Superior temporal gyrus (tissue), 1 donor: ENCODE measurements around the gene IQCK.

Experiments
- DNase-seq: peaks from one replicate; pipeline ENCODE4 v3.0.0-alpha.2; 2016; ENCODE audit errors: extremely low spot score

IQCK gene

GRCh38 chr16:19717314-19717713 is 757 bp upstream of the IQCK start:
- DNase-seq, result no peak

GRCh38 chr16:19718624-19718965 is 524 bp downstream of the IQCK start:
- DNase-seq, result no peak

GRCh38 chr16:19722269-19722952 is 4.3 kb downstream of the IQCK start:
- no peak for DNase-seq

- no peak for DNase-seq
Observed at GRCh38 chr16:19722981-19723380, 4.9 kb downstream of the IQCK start.

GRCh38 chr16:19728636-19728965 is 10.5 kb downstream of the IQCK start:
- DNase-seq, result no peak

- no peak for DNase-seq
Observed at GRCh38 chr16:19733551-19733950, 15.5 kb downstream of the IQCK start.

- no peak for DNase-seq
Observed at GRCh38 chr16:19735074-19735867, 17.2 kb downstream of the IQCK start.

- no peak for DNase-seq
Observed at GRCh38 chr16:19737306-19738038, 19.4 kb downstream of the IQCK start.

GRCh38 chr16:19741354-19741753 is 23.3 kb downstream of the IQCK start:
- DNase-seq, result no peak

- DNase-seq, result no peak
Observed at GRCh38 chr16:19743816-19744159, 25.7 kb downstream of the IQCK start.

GRCh38 chr16:19744670-19745069 is 26.6 kb downstream of the IQCK start:
- no peak for DNase-seq

GRCh38 chr16:19745286-19746010 is 27.4 kb downstream of the IQCK start:
- DNase-seq, result no peak

GRCh38 chr16:19746561-19746960 is 28.5 kb downstream of the IQCK start:
- no peak for DNase-seq

- no peak for DNase-seq
Observed at GRCh38 chr16:19748389-19749168, 30.5 kb downstream of the IQCK start.

GRCh38 chr16:19749571-19750080 is 31.6 kb downstream of the IQCK start:
- no peak for DNase-seq

GRCh38 chr16:19751478-19752385 is 33.7 kb downstream of the IQCK start:
- DNase-seq, result no peak

- no peak for DNase-seq
Observed at GRCh38 chr16:19753815-19754643, 36.0 kb downstream of the IQCK start.

GRCh38 chr16:19754644-19755036 is 36.6 kb downstream of the IQCK start:
- DNase-seq, result no peak

GRCh38 chr16:19755268-19755667 is 37.2 kb downstream of the IQCK start:
- DNase-seq, result no peak
